HG03108 (cell line): Measurements from ENCODE around the gene ZNHIT1.
A peak's percentile ranks its signal among the peaks of the same experiment; 100 is the strongest.
"Not testable (repeated sequence)": the region's sequence is repeated elsewhere in the genome, so short reads cannot be mapped to it uniquely, and the experiment has no call there.

Experiments
- ATAC-seq: cut with Tn5 transposase; IDR thresholded peaks from one replicate; pipeline ENCODE4 v1.9.1; 2021; ENCODE audit warnings: moderate library complexity; ENCODE audit not compliant: unreplicated experiment

ZNHIT1 gene

DNA sequence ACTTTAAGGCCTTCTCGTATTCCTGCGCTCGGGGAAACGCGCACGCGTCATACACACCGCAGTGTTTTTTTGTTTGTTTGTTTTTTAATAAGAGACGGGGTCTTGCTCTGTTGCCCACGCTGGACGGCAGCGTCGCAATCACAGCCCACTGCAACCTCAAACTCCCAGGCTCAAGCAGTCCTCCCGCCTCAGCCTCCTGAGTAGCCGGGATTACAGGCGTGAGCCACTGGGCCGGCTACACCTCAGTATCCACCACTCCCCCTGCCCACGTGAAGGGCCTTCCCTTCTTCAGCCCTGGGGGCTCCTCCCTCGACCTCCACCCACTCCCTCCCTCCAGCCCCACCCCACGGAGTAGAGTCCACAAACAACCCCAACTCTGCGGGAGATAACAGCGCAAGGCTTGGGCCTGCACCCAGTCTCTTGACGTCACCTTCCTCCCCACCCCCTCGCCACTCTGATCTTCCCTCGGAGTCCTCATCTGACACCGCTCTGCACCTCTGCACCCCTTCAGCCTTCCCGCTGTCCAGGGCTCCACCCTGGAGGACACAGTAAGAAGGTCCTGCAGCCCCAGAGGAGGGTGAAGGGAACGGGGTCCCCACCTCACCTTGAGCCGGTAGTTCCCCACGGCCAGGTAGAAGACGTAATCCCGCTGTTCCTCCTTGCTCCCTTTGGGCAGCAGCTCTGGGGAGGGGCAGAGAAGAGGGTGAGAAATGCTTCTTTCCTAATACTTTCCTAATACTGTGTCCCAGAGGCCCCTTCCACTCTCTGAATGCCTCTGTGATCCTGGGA lies 22.5 kb downstream of the ZNHIT1 start:
- no peak for ATAC-seq

DNA sequence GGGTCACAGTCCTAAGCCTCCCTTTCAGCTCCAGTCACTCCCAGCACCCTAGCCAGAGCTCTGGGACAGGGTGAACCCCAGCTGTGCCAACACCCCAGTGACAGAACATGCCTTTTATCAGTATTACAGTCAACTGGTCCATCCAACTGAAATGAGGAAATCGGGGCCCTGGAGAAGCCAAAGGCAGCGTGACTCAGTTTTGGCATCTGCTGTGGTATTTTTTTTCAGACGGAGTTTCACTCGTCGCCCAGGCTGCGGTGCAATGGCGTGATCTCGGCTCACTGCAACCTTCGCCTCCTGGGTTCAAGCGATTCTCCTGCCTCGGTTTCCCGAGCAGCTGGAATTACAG lies 23.0 kb downstream of the ZNHIT1 start:
- ATAC-seq: no peak

DNA sequence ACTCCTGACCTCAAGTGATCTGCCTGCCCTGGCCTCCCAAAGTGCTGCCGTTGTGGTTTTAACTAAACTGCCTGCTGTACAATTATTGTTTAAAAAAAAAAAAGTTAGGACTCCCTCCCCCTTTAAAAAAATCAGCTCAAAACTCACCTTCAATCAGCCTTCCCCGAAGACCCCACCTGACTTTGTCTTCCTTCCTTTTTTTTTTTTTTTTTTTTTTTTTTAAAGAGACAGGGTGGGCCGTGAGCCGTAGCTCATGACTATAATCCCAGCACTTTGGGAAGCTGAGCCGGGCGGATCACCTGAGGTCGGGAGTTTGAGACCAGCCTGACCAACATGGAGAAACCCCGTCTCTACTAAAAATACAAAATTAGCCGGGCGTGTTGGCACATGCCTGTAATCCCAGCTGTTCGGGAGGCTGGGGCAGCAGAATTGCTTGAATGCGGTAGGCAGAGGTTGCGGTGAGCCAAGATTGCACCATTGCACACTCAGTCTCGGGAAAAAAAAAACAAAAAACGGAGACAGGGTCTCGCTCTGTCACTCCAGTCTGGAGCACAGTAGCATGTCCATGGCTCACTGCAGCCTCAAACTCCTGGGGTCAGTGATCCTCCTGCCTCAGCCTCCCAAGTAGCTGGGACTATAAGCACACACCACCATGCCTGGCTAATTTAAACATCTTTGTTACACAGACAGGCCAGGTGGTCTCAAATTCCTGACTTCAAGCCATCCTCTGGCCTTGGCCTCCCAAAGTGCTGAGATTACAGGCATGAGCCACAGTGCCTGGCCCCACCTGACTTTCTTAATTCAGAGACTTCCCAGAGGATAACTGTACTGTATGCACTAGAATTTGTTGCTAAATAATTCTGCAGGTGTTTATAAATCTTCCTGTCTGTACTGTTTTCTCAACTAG lies 23.7 kb downstream of the ZNHIT1 start:
- ATAC-seq: no peak

DNA sequence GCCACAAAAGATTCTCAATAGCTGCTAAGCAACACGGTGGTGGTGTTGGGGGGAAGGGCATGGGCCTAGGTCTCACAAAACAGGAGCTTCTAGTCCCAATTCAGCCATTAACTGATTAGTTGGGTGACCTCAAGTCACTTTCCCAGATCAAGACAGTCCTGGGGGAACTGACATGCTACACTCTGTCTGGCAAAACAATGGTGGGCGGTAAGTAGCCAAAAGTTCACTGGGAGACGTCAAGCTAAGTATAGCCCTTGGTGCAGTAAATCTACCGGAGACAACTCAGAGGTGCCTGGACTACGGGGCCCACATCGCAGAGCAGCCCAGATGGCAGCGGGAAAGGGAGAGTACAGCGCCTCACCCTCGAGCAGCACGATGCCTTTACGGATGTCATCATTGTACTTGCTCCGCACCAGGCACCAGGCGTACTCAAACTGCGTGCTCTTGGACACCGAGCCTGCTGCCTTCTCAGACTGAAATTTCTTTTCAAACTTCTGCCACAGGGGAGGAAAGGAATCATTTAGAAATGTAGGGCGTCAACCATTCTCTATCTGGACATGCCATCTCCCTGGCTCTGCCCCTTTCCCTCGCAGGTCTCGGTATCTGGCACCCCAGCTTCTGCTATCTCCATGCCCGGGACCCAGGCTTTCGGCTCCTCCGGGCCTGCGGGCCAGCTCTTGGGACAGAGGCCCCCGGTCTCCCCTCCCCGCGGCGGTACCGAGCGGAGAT lies 25.8 kb downstream of the ZNHIT1 start:
- ATAC-seq: no peak

DNA sequence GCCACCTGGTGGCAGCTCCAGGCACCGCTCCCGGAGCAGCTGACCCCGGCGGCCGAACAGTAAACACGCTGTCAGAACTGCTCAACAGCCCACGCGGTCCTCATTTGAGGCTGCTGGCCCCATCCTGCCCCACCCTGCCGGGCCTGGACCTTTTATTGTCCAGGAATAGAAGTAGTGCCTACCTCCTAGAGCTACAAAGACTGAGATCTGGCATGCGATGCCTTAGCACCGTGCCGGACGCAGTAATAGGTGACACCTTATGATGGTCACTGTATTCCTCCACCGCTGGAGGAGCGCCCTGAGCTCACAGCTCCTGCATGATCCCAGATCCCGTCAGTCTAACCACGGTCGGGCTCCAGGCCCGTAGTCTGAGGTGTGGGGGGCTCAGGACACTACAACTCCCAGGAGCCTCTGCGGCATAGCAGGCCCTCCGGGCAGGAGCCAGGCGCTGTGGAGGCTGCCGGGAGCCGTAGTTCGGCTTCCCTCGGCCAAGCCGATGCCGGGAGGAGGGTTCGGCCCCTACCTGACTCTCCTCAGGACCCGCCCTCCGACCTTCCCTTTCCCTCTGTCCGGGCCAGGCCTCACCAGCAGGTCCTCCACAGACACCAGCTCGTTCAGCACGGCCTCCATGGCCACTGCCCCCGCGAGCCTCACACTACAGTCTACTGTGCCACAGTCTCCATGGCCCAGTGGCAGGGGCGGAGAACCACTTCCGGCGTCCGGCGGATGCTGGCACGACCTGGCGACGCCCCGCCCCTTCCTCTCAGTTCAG lies 26.6 kb downstream of the ZNHIT1 start, which contains the start of gene FIS1:
Gene FIS1, minus strand, starts transcription at position 707 of the 772 bp plus-strand sequence. Its CDS starts 77 bp downstream, at position 630.
- peak; percentile 93 for ATAC-seq

DNA sequence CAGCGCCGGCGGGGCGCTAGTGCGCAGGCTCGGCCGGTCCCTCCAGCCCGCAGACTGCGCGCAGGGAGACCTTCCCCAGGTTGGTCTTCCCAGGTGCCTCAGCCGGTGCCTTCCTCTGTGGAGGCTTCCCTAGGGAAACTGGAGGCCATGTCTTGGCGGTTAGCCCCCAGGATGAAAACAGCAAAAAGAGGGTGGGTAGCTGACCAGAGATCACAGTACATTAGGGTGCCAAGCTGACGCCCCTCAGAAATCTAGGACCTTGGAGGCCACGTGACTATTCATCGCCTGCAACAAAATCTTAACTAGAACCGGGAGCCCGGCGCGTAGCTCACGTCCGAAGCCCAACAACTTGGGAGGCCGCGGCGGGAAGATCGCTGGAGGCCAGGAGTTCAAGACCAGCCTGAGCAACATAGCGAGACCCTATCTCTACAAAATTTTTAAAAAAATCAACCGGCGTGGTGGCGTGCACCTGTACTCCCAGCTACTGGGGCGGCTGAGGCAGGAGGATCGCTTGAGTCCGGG lies 27.2 kb downstream of the ZNHIT1 start:
- ATAC-seq: no peak

DNA sequence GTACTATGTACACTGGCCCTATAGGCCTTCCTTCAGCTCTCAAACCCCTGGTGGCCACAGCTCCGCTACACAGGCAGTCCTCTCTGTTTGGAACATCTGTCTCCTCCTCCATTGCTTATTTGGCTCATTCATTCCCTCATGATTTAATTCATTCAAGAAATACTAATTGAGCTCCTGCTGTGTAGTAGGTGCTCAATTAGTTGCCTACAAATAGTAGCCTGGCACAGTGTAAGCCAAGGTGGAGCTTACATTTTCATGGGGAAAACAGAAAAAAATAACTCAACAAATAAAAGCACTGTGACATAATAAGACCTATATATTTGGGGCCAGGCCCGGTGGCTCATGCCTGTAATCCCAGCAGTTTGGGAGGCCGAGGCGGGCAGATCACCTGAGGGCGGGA lies 30.3 kb downstream of the ZNHIT1 start:
- ATAC-seq: no peak

DNA sequence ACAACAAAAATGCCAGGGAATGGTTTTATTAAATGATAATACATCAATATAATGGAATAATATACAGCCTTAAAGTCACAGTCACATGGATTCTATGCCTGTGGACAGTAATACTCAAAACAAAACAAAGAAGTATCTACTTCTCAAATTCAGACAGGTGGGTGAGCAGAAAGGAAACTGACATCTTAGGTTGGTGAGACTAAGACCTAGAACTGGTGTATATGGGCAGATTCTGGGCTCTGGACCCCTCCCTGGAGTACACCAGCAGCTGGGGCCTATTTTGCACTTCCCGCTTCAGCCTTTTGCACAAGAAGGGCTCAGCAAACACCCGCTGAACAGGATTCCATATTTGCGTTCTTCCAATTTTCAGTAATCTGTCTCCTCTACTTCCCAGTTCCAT lies 32.4 kb downstream of the ZNHIT1 start:
- ATAC-seq: no peak

DNA sequence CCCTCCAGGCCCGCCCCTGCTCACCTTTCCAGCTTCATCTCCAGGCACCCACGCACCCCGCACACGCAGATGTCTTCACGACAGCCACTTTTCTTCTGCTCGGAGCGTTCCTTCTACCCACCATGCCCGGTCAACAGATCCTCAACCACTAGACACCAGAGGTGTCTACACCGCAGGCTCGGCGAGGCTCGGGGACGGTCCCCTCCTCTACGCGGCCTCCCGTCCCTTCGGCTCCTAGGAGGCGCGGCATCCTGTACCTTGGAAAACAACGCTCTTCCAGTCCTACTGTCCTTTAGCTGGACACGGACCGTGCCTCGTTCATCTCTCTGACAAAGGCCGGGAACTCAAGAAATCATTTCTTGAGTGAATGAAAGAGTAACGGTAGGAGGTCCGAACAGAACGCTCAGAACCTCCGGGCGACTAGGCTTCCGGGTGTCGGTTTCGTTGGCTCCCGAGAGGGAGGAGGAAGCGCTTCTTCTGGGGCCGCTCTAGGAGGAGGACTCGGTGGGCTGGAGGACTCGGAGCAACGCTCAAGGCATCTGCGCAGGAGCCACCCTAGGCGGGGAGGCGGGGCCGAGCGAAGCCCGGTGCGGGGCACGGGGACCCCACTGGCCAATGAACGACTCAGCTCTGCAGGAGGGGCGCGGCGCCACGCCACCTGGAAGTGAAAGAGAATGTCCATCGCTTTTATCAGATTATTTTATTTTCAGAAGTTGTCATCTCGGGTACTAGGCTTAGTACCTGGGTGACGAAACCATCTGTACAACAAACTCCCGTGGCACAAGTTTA lies 34.1 kb downstream of the ZNHIT1 start:
- peak; percentile 99 for ATAC-seq

DNA sequence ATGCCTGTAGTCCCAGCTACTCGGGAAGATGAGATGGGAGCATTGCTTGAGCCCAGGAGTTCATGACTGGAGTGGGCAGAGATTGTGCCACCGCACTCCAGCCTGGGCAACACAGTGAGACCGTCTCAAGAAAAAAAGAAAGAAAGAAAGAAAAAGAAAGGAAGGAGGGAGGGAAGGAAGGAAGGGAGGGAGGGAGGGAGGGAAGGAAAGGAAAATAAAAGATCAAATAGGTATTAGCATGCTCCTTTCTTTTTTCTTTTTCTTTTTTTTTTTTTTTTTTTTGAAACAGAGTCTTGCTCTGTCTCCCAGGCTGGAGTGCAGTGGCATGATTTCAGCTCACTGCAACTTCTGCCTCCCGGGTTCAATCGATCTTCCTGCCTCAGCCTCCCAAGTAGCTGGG lies 35.2 kb downstream of the ZNHIT1 start:
- ATAC-seq: not testable (repeated sequence)

DNA sequence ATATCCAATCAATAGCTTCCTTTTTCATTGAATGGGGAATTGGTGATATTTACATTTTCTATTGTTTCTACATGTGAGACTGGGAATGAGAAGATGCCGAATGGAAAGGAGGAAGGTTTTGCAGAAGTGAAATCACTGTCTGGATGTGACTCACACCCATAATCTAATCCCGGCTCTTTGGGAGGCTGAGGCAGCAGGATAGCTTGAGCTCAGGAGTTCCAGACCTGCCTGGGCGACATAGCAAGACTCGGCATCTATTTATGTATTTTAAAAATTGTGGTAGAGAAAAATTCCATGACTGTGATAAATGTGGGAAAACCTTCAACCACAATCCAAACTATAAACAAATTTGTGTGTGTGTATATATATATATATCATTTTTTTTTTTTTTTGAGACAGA lies 37.8 kb downstream of the ZNHIT1 start:
- no peak for ATAC-seq

DNA sequence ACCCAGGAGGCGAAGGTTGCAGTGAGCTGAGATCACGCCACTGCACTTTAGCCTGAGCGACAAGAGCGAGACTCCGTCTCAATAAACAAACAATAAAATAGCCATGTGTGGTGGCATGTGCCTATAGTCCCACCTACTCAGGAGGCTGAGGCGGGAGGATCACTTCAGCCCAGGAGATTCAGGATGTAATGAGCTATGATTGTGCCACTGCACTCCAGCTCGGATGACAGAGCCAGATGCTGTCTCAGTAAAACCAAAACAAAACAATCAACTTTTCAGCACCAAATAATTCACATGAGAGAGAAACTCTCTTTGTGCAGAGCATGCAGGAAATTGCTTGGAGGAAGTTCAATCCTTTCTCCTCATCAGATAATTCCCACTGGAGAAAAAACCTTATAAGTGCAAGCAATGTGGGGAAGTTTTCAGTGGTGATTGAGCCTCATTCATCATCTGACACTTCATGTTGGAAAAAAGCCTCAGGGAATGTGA lies 40.3 kb downstream of the ZNHIT1 start:
- ATAC-seq: no peak

DNA sequence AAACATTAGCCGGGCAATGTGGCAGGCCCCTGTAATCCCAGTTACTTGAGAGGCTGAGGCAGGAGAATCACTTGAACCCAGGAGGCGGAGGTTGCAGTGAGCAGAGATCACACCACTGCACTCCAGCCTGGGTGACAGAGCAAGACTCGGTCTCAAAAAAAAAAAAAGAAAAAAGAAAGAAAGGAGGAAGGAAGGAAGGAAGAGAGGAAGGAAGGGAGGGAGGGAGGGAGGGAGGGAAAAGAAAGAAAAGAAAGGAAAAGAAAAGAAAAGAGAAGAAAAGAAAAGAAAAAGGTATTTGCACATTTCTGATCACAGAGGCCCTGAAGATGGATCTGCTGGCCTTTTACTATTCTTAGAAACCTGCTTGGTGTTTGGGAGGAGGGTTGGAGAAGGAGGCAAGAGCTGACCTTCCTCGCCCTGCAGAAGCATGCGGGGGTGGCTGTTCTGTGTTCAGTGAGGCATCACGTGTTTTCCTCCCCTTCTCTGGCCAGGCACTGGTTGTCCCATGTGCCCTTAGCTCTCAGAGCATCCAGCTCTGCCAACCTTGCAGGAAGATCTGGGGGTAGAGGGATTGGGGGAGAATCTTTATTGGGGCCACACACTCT lies 46.2 kb downstream of the ZNHIT1 start:
- not testable (repeated sequence) for ATAC-seq

DNA sequence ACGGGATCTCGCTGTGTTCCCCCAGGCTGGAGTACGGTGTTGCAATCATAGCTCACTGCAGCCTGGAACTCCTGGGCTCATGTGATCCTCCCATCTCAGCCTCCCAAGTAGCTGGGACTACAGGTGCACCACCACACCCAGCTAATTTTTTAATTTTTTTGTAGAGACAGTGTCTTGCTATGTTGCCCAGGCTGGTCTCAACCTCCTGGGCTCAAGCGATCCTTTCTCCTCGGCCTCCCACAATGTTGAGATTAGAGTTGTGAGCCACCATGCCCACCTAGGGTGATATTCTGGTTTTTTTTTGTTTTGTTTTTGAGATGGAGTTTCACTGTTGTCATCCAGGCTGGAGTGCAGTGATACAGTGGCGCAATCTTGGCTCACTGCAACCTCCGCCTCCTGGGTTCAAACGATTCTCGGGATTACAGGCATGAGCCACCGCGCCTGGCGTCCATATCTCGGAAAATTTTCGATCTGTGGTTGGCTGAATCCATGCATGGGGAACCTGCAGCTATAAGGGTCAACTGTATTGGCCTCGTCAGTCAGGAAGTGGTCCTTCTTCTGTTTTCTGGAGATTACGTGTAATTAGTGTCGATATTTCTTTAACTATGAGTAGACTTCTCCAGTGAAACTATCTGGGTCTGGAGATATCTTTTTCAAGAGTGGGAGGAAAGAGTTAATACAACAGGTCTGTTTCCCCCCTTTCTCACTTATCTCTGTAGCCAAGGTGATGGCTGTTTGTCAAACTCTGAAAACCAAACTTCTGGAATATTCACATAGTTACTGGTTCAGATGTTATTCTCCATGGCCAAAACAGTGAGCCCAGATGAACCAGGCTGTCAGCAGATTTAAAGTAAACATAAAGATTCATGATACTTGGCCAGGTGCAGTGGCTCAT lies 47.9 kb downstream of the ZNHIT1 start:
- ATAC-seq: no peak

DNA sequence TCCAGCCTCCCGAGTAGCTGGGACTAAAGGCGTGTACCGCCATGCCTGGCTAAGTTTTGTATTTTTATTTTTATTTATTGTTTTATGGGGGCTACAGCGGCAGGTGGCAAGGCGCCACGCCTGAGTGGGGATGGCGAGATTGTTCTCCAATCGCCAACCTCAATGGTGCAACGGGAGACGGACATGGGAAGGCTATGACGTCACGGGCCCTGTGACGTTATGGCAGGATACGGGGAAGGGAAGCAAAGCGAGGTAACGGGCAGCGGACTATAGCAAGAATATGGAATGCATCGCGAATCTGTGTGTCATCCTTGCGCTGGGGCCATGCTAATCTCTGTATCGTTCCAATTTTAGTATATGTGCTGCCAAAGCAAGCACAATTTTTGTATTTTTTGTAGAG lies 51.7 kb downstream of the ZNHIT1 start:
- ATAC-seq: no peak

DNA sequence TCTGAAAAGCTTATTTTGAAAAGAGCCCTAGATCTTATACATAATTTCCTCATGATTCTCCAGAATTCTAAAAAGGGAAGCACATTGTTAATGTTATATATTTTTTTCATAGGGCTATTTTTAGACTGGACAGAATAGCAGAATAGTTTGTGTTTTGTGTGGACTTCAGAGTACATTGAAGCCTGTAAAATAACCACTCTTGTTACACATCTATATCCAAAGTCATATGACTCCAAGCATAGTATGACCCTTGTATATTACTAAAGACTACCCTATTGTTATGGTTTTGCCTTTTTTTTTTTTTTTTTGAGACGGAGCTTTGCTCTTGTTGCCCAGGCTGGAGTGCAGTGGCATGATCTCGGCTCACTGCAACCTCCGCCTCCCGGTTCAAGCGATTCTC lies 53.1 kb downstream of the ZNHIT1 start:
- no peak for ATAC-seq

DNA sequence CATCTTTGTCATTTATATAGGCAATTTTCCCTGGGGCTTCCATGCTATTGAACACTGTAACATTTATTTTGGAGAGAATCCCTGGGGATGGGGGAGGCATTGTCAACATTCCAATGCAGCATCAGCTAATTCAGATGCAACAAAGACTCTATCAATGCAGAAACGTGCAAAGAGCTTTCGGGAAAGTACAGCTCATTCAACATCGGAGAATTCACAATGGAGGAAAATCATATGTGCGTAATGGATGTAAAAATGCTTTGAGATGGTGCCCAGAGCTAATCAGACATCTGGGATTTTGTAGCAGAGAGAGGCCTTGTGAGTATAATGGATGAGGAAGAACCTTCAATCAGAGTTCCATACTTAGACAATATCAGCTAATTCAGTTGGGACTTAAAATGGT lies 55.2 kb downstream of the ZNHIT1 start:
- ATAC-seq: no peak
